Trophoblast cell (in vitro differentiated cells and primary cell): ENCODE data around the gene ATP12A.

Experiments used
- DNase-seq, 2 donors: peaks; one replicate each; pipeline ENCODE4 v3.0.0-alpha.2; 2016
- H2AFZ ChIP-seq: 2 replicates; pipeline ENCODE4 v1.6.1; 2013; ENCODE audit warnings: low read length, moderate library complexity, mild to moderate bottlenecking; ENCODE audit not compliant: insufficient read depth, poor library complexity
- H2AK5ac ChIP-seq: 2 replicates; pipeline ENCODE4 v1.6.1; 2013; ENCODE audit warnings: mild to moderate bottlenecking, low read length
- H2BK120ac ChIP-seq: 2 replicates; pipeline ENCODE4 v1.6.1; 2013; ENCODE audit warnings: low read length, mild to moderate bottlenecking, moderate library complexity; ENCODE audit not compliant: insufficient read depth, poor library complexity
- H2BK12ac ChIP-seq: 2 replicates; pipeline ENCODE4 v1.6.1; 2013; ENCODE audit warnings: mild to moderate bottlenecking, low read length, moderate library complexity
- H2BK5ac ChIP-seq: 2 replicates; pipeline ENCODE4 v1.6.1; 2013; ENCODE audit warnings: low read length, low read depth, moderate library complexity, mild to moderate bottlenecking; ENCODE audit not compliant: poor library complexity
- H3K14ac ChIP-seq: 2 replicates; pipeline ENCODE4 v1.6.1; 2013; ENCODE audit warnings: mild to moderate bottlenecking, low read length
- H3K18ac ChIP-seq: 2 replicates; pipeline ENCODE4 v1.6.1; 2013; ENCODE audit warnings: mild to moderate bottlenecking, low read length
- H3K23ac ChIP-seq: 2 replicates; pipeline ENCODE4 v1.6.1; 2013; ENCODE audit warnings: low read length
- H3K27ac ChIP-seq: 2 replicates; pipeline ENCODE4 v1.5.1; 2013; ENCODE audit warnings: low read depth, mild to moderate bottlenecking, inconsistent platforms, low read length, moderate library complexity
- H3K27me3 ChIP-seq: 2 replicates; pipeline ENCODE4 v1.6.1; 2013; ENCODE audit warnings: inconsistent platforms, mild to moderate bottlenecking, low read length, moderate library complexity; ENCODE audit not compliant: insufficient read depth
- H3K36me3 ChIP-seq, 2 experiments: 1 replicate in 1 of 2; 2 replicates in 1 of 2; pipeline ENCODE4 v1.6.1; 2013; ENCODE audit warnings: low read length in 2 of 2, mild to moderate bottlenecking in 2 of 2, moderate library complexity in 1 of 2; ENCODE audit not compliant: insufficient read depth in 2 of 2, control insufficient read depth in 1 of 2
- H3K4ac ChIP-seq: 2 replicates; pipeline ENCODE4 v1.6.1; 2013; ENCODE audit warnings: low read depth, mild to moderate bottlenecking, low read length, moderate library complexity
- H3K4me1 ChIP-seq, 2 experiments: 1 replicate in 1 of 2; 2 replicates in 1 of 2; pipeline ENCODE4 v1.6.1; 2013; ENCODE audit warnings: low read length in 2 of 2, mild to moderate bottlenecking in 2 of 2, moderate library complexity in 1 of 2; ENCODE audit not compliant: insufficient read depth in 2 of 2, control insufficient read depth in 1 of 2
- H3K4me2 ChIP-seq: 2 replicates; pipeline ENCODE4 v1.6.1; 2013; ENCODE audit warnings: inconsistent platforms, mild to moderate bottlenecking, low read length, moderate library complexity
- H3K4me3 ChIP-seq: 2 replicates; pipeline ENCODE4 v1.5.1; 2013; ENCODE audit warnings: mild to moderate bottlenecking, low read depth, low read length, inconsistent platforms
- H3K79me1 ChIP-seq: one replicate; pipeline ENCODE4 v1.6.1; 2013; ENCODE audit warnings: low read length
- H3K79me2 ChIP-seq: 2 replicates; pipeline ENCODE4 v1.6.1; 2013; ENCODE audit warnings: low read length, mild to moderate bottlenecking; ENCODE audit not compliant: control insufficient read depth, insufficient read depth, poor library complexity
- H3K9ac ChIP-seq: 2 replicates; pipeline ENCODE4 v1.6.1; 2013; ENCODE audit warnings: mild to moderate bottlenecking, low read length
- H3K9me3 ChIP-seq: 2 replicates; pipeline ENCODE4 v1.6.1; 2013; ENCODE audit warnings: low read depth, mild to moderate bottlenecking, control low read depth, inconsistent platforms, low read length; ENCODE audit not compliant: insufficient read depth
- H4K12ac ChIP-seq: 2 replicates; pipeline ENCODE4 v1.6.1; 2013; ENCODE audit warnings: low read depth, mild to moderate bottlenecking, low read length, moderate library complexity
- H4K8ac ChIP-seq: 2 replicates; pipeline ENCODE4 v1.6.1; 2013; ENCODE audit warnings: low read depth, mild to moderate bottlenecking, low read length, moderate library complexity
- H4K91ac ChIP-seq: one replicate; pipeline ENCODE4 v1.6.1; 2013; ENCODE audit warnings: low read depth, mild to moderate bottlenecking, low read length, moderate library complexity
- WGBS: extraction: QIAGEN DNeasy Blood & Tissue Kit; methylation state at CpG from one replicate; pipeline ENCODE4 v1.1.7; 2013; ENCODE audit warnings: missing lambda C conversion rate; ENCODE audit not compliant: insufficient read length, insufficient coverage; ENCODE audit errors: extremely low coverage; 5-methylcytosine and 5-hydroxymethylcytosine counted together

Gene ATP12A

DNA sequence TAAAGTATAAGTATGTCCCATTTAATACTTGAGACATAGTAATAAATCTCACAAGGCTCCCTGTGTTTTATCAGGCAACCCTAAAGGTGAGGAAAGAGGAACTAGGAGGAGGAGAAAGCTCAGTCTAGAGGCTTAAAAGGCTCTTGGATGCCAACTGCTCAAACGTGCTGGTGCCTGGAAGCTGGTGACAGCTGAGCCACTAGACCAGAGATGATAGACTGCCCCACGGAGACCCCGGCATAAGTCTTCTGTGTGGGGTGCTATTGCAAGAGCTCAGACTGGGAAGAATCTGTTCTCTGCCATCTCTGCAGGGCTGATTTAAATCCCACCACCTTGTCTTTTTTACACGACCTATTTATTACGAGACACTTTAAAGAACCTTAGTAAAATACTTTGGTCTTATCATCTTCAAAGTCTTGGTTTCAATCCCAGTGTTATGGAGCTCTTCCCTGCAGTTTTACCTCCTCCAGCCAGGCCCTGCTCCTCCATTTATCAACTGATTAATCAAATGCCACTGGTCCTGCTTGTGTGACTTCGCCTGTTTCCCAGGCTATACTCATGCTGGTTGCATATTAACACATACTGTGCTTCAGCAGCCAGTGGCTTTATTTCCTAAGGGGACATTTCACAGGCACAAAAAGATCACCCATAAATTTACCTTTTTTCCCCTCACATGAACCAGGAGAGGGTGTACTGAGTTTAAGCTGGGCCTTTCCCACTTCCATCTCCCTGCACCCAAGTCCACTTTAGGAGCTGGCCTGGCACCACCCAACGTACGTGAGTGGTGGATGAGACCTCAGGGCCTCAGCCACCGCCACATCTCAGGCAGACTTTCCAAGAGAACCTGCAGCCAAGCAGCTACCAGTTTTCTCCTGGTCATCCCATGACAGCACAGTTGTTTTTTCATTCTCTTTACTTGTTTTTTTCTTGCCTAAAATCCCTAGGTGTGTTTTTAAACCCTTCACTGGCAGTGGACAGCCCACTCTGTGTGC is 7.8 kb upstream of the ATP12A start:
- WGBS = no CpG with 5 or more reads among the region's 9 CpGs

DNA sequence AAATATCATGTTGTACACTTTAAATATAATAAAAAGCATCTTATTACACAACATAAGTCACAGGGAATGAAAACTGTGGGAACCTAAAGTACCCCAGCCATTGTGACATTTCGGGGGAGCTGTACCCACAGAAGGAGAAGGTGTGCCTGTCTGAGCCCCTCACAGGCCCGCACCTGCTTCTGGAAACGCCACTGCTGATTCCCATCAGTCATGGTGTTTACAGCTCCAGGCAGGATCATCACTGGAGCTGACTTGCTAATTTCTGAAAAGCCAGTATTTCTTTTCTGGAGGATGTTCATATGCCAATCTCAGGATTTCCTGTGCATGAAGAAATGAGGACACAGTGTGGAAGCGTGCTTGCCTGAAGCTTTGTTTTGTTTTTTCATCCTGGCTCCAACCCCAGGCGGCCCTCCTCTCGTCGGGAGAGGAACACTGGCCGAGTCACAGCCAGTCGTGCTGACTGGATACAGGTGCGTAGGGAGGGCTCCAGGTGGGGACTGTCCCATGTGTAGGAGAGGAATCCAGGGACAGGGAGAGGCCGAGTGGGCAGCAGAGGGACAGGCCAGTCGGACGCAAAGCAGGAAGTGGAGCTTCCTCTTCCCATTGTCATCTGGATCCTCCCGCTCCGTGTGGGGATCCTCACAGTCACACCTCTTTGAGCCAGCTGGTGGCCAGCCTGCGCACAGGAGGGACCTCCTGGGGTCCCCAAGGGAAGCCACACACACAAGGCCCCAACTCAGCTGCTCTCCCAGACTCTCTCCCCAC is 4.2 kb upstream of the ATP12A start:
- no peak overlapping the region for H2BK12ac ChIP-seq
- H3K18ac ChIP-seq = no peak overlapping the region
- DNase-seq = no peak
- H3K4me2 ChIP-seq = no peak overlapping the region
- no peak overlapping the region for H3K27ac ChIP-seq
- peaks cover 5 to 13% of the 10 kb centered on the region in 2 experiments for H3K4me1 ChIP-seq
- H3K23ac ChIP-seq = no peak overlapping the region
- no peaks in the 10 kb centered on the region for H3K79me2 ChIP-seq
- H2BK5ac ChIP-seq = no peak overlapping the region
- H3K9ac ChIP-seq = no peak overlapping the region
- H3K4ac ChIP-seq = no peak overlapping the region
- H2BK120ac ChIP-seq = no peak overlapping the region
- H3K79me1 ChIP-seq = peaks cover 9% of the 10 kb centered on the region
- no peak overlapping the region for H2AK5ac ChIP-seq
- H3K9me3 ChIP-seq = peaks cover 6% of the 10 kb centered on the region
- WGBS = no CpG with 5 or more reads among the region's 16 CpGs
- no peak overlapping the region for H4K91ac ChIP-seq
- no peak overlapping the region for H2AFZ ChIP-seq
- no peak overlapping the region for H3K14ac ChIP-seq
- no peak overlapping the region for H4K12ac ChIP-seq
- no peak overlapping the region for H3K4me3 ChIP-seq
- no peaks in the 10 kb centered on the region for H3K36me3 ChIP-seq
- peaks cover 6% of the 10 kb centered on the region for H3K27me3 ChIP-seq
- no peak overlapping the region for H4K8ac ChIP-seq

More for the DNA sequence above, 7.8 kb upstream of the ATP12A start:
- Histone ChIP-seq H3K9ac (no peak overlapping the region), H3K23ac (no peak overlapping the region), H2BK120ac (no peak overlapping the region), H2AK5ac (peak overlapping the region; percentile 71), H3K4me2 (no peak overlapping the region), H3K36me3 (no peaks in the 10 kb centered on the region), H2AFZ (no peak overlapping the region), H4K91ac (peak overlapping the region; percentile 52), H3K79me2 (no peaks in the 10 kb centered on the region), H4K8ac (peak overlapping the region; percentile 32), H3K18ac (no peak overlapping the region), H3K27ac (peak overlapping the region; percentile 44), H3K4me1 (peaks cover 18 to 28% of the 10 kb centered on the region in 2 experiments), H3K9me3 (peaks cover 2% of the 10 kb centered on the region), H2BK12ac (peak overlapping the region; percentile 76), H3K27me3 (no peaks in the 10 kb centered on the region), H3K79me1 (peaks cover 12% of the 10 kb centered on the region), H3K4me3 (no peak overlapping the region), H4K12ac (no peak overlapping the region), H3K14ac (peak overlapping the region; percentile 72), H2BK5ac (no peak overlapping the region), H3K4ac (no peak overlapping the region)
- DNase-seq = peak; percentile 39 to 71

DNA sequence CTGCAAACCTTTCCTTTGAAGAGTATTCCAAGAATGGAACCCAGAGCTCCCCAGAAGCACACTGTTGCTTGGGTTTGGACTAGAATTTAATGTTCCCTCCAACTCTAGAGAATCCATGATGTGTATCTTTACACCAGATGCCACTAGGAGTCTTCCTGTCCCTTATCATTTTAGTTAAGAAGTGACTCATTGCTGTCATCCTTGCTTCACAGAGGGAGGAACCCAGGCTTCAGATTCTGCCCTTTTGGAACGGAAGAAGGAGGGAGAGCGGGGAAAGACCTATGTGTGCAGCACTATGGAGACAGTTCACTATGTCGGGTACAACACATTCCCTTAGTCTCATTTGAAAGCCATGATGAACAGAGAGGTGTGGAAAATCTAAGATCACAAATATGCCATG is 2.1 kb upstream of the ATP12A start:
- DNase-seq = peak in 1 of 2 donors; percentile 51
- Histone ChIP-seq H2AK5ac (no peak overlapping the region), H3K4me2 (no peak overlapping the region), H4K91ac (no peak overlapping the region), H3K27ac (no peak overlapping the region), H2BK5ac (no peak overlapping the region), H3K14ac (no peak overlapping the region), H3K4me1 (peaks cover 0 to 2% of the 10 kb centered on the region in 2 experiments), H4K8ac (no peak overlapping the region), H2BK12ac (no peak overlapping the region), H2AFZ (no peak overlapping the region), H3K27me3 (peaks cover 7% of the 10 kb centered on the region), H3K18ac (no peak overlapping the region), H3K36me3 (no peaks in the 10 kb centered on the region), H3K23ac (no peak overlapping the region), H3K79me2 (no peaks in the 10 kb centered on the region), H3K4ac (no peak overlapping the region), H3K79me1 (peaks cover 3% of the 10 kb centered on the region), H4K12ac (no peak overlapping the region), H3K4me3 (no peak overlapping the region), H3K9me3 (peaks cover 10% of the 10 kb centered on the region), H3K9ac (no peak overlapping the region), H2BK120ac (no peak overlapping the region)
- no CpG with 5 or more reads among the region's 3 CpGs for WGBS

DNA sequence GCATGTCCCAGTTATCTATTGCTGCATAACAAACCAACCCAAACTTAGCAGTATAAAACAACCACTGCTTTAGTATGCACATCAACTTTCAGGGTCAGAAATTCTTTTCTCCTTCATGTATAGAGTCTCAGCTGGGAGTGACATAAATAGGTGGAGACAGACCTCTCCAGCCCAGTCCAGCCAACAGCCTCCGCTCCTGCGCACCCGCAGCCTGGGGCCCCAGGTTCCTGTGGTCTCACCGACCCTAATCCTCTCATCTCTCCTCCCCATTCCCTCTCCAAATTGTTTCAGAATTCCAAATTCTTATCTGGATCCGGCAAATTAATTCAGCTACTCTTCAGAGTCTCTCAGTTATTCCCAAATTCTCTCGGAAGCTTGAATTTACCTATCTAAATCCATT is 522 bp upstream of the ATP12A start:
- H3K27ac ChIP-seq = no peak overlapping the region
- no peak overlapping the region for H2BK5ac ChIP-seq
- H4K12ac ChIP-seq = no peak overlapping the region
- no peak overlapping the region for H3K14ac ChIP-seq
- no peak overlapping the region for H4K8ac ChIP-seq
- H3K79me1 ChIP-seq = peaks cover 3% of the 10 kb centered on the region
- peaks cover 7% of the 10 kb centered on the region for H3K27me3 ChIP-seq
- no peaks in the 10 kb centered on the region for H3K36me3 ChIP-seq
- H3K9me3 ChIP-seq = peaks cover 10% of the 10 kb centered on the region
- no peak overlapping the region for H3K9ac ChIP-seq
- no peak overlapping the region for H3K23ac ChIP-seq
- no peak overlapping the region for H3K4ac ChIP-seq
- H3K79me2 ChIP-seq = no peaks in the 10 kb centered on the region
- no peak for DNase-seq
- peaks cover 0 to 3% of the 10 kb centered on the region in 2 experiments for H3K4me1 ChIP-seq
- no peak overlapping the region for H3K18ac ChIP-seq
- no peak overlapping the region for H2BK120ac ChIP-seq
- no peak overlapping the region for H2AK5ac ChIP-seq
- no peak overlapping the region for H2BK12ac ChIP-seq
- no peak overlapping the region for H2AFZ ChIP-seq
- H3K4me3 ChIP-seq = no peak overlapping the region
- H3K4me2 ChIP-seq = peak overlapping the region; percentile 89
- no CpG with 5 or more reads among the region's 6 CpGs for WGBS
- H4K91ac ChIP-seq = no peak overlapping the region
